Immature natural killer cell (primary cell): ENCODE measurements around the gene ZFYVE28. TPM values are rescaled to one million over a fixed set of nuclear protein-coding genes. Genes with fewer than 3 reads are reported as not detected.
A peak's percentile ranks its signal among the peaks of the same experiment; 100 is the strongest.

Source experiments
- DNase-seq, 3 donors: peaks; one replicate each; pipeline ENCODE4 v3.0.0; 2022; ENCODE audit warnings: mixed read lengths in 1 of 3
- H3K27ac Mint-ChIP-seq, 6 donors: one replicate each; pipeline ENCODE4 v1.8.0; 2020; ENCODE audit warnings: mixed read lengths in 6 of 6, mild to moderate bottlenecking in 5 of 6, inconsistent platforms in 4 of 6, moderate library complexity in 3 of 6
- H3K27me3 Mint-ChIP-seq, 3 donors: one replicate each; pipeline ENCODE4 v1.8.0; 2020 to 2021; ENCODE audit warnings: low read depth in 3 of 3, mild to moderate bottlenecking in 3 of 3, mixed read lengths in 3 of 3, moderate library complexity in 3 of 3, inconsistent platforms in 1 of 3
- H3K36me3 Mint-ChIP-seq, 3 donors: one replicate each; pipeline ENCODE4 v1.8.0; 2020; ENCODE audit warnings: mixed read lengths in 3 of 3, inconsistent platforms in 2 of 3, mild to moderate bottlenecking in 2 of 3
- H3K4me1 Mint-ChIP-seq, 2 donors: one replicate each; pipeline ENCODE4 v1.8.0; 2020; ENCODE audit warnings: inconsistent platforms in 2 of 2, mild to moderate bottlenecking in 2 of 2, mixed read lengths in 2 of 2, moderate library complexity in 1 of 2
- H3K4me3 Mint-ChIP-seq, 5 donors: one replicate each; pipeline ENCODE4 v1.8.0; 2020; ENCODE audit warnings: mild to moderate bottlenecking in 5 of 5, mixed read lengths in 5 of 5, inconsistent platforms in 3 of 5, moderate library complexity in 3 of 5
- H3K9me3 Mint-ChIP-seq, 6 donors: one replicate each; pipeline ENCODE4 v1.8.0; 2020; ENCODE audit warnings: mild to moderate bottlenecking in 6 of 6, mixed read lengths in 6 of 6, inconsistent platforms in 4 of 6, moderate library complexity in 3 of 6
- polyA plus RNA-seq, 3 donors: library from polyadenylated mRNA; unstranded; fragments of 300-500 nt; fragmentation: Illumina TruSeq; gene quantifications; one replicate each; pipeline ENCODE4 v1.2.3, GENCODE V29; 2021

ZFYVE28 gene
- polyA plus RNA-seq, 3 donors from 2014 or later: 11.9 to 17.5 (median 14.4) TPM

DNA sequence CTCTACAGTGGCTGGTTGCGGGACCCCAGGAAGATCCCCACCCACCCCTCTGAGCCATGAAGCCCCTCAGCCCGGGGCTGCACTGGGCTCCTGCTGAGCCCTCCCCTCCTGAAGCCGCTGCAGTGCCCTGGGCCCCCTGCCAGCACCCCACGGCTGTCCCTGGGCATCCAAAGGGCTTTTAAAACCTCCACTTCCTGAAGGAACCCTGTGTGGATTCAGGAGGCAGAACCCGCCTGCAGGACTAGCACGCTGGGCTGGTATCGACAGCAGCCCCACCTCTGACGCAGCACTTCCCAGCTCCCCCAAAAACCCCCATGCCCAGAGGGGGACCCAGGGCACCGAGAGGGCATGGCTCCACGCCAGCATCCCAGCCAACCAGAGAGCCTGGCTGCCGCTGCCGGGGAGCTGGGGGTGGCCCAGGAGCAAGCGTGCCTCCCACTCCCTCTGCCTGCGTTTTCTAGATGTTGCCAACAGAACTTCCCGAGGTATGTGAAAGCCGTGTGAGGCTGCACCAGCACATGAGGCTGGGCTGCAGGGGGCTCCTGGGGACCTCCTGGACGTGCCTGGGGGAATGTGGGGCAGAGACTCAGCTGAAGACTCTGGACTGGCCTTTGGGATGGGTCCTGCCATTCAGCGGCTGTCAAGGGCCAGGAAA, 162.8 kb downstream of the ZFYVE28 start:
- Mint-ChIP-seq H3K4me1 (peaks cover 8 to 19% of the 10 kb centered on the region in 2 donors), H3K9me3 (no peaks in the 10 kb centered on the region), H3K36me3 (peaks cover 5 to 12% (median 6%) of the 10 kb centered on the region in 3 donors), H3K27me3 (peaks cover 17 to 38% (median 26%) of the 10 kb centered on the region in 3 donors), H3K27ac (no peak overlapping the region), H3K4me3 (no peak overlapping the region)
- DNase-seq: no peak

DNA sequence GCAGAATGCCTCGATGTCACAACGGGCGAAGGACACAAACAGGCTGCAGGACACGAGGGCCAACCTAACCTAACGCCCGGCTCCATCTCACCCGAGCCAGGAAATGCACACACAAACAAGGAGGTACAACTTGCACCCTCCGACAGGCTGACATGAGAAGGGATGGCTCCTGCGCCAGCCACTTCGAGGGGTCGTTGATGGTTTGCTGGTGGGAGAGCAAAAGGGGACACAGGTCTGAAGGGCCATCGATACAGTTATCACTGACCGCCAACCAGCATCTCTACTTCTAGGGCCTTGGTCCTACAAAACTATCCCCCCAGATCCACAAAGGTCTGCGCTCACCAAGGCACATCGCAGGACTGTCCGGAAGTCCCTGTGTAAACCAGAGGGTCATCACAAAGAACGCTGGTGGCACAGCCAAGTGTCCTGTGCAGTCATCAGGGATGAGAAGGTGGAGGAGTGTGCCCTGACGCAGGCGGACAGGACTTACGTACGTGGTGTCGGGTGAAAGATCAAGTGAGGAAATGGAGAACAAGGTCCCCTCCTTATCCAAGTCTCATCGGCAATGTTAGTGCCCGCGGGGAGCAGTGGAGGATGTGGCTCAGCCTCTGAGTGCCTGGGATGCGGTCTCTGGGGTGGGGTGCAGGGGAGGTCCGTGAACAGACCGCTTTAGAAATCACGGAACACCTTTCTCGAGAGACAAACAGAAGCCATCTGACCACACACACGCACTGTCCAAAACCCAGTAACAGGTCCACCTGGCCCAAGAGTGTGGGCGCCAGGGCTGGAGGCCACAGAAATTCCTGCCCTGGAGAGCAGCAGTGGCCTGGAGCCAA, 163.6 kb downstream of the ZFYVE28 start:
- peak overlapping the region in 5 of 6 donors; percentile 32 to 67 (median 53) for H3K27ac Mint-ChIP-seq
- peaks cover 8 to 15% of the 10 kb centered on the region in 2 donors for H3K4me1 Mint-ChIP-seq
- H3K27me3 Mint-ChIP-seq: peaks cover 17 to 38% (median 32%) of the 10 kb centered on the region in 3 donors
- H3K36me3 Mint-ChIP-seq: peaks cover 5 to 12% (median 6%) of the 10 kb centered on the region in 3 donors
- no peak for DNase-seq
- H3K9me3 Mint-ChIP-seq: no peaks in the 10 kb centered on the region
- H3K4me3 Mint-ChIP-seq: no peak overlapping the region

DNA sequence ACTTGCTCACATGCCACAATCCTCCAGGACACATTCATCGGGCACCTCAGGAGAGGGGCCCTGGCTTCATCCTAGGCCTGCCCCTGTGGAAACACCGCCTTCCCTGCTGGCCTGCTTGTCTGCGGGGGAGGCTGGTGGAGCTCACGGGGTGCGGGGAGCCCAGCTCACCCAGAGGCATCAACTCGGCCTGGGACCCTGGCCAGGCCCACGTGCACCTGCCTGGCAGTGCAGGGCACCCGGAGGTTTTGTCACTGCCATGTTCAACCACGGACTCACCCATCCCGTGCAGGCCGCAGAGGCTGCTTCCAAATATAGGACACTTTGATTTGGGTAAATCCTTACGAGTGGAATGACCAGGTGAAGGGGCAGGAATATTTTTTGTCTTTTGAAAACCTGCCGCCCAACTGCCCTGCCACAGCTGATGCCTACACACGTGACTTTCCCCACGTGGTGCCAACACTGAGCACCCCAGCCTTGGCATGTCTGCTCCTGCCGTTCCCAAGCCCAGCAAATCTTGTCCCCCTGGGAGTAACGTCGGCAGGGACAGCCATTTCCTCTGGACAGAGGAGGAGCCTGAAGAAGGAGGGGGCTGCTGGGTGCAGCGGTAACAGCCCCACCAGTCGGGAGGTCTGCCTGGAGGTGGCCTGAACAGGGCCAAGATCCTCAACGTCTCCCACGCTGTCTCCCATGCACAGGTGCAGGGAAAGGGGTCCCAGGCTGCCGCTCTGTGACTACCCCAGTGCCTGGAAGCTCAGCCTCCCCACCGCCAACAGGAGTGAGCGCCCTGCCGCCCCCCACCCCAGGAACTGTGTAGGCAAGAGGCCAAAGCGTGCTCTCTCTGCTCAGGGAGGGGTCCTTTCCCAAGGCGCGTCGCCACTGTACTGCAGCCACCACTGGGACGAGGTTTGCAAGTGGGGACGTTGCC, 165.0 kb downstream of the ZFYVE28 start:
- Mint-ChIP-seq H3K9me3 (no peaks in the 10 kb centered on the region), H3K27me3 (peaks cover 17 to 38% (median 32%) of the 10 kb centered on the region in 3 donors), H3K4me3 (no peak overlapping the region), H3K4me1 (peaks cover 8 to 15% of the 10 kb centered on the region in 2 donors), H3K36me3 (peaks cover 5 to 12% (median 6%) of the 10 kb centered on the region in 3 donors), H3K27ac (peak overlapping the region in 3 of 6 donors; percentile 10 to 72 (median 55))
- DNase-seq: no peak

DNA sequence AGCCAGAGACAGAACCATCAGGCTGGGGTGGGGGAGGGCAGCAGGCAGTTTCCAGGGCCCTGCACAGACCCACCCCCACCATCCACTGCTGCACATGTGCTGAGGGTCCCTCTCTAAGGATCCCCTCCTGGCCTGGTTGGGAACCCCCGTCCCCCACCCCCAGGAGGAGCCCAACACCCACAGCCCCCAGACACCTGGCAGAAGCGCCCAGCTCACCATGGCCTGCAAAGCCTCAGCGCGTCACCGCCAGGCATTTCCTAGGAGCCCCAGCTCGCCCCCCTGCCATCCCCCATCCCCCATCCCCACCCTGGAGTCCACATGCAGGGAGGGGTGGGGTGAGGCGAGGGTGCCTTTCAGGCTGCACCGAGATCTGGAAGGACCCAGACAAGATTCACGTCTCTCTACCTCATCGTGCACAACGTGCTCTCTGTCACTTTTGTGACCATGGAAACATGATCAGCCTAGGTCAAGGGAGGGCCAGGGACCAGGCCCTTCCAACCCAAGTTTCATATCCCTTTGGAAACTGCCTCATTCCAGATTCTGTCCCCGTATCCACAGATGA, 165.8 kb downstream of the ZFYVE28 start:
- Mint-ChIP-seq H3K4me3 (no peak overlapping the region), H3K36me3 (peaks cover 5 to 12% (median 6%) of the 10 kb centered on the region in 3 donors), H3K9me3 (no peaks in the 10 kb centered on the region), H3K27me3 (peaks cover 17 to 37% (median 33%) of the 10 kb centered on the region in 3 donors), H3K27ac (peak overlapping the region in 3 of 6 donors; percentile 10 to 72 (median 55)), H3K4me1 (peaks cover 8 to 15% of the 10 kb centered on the region in 2 donors)
- no peak for DNase-seq

DNA sequence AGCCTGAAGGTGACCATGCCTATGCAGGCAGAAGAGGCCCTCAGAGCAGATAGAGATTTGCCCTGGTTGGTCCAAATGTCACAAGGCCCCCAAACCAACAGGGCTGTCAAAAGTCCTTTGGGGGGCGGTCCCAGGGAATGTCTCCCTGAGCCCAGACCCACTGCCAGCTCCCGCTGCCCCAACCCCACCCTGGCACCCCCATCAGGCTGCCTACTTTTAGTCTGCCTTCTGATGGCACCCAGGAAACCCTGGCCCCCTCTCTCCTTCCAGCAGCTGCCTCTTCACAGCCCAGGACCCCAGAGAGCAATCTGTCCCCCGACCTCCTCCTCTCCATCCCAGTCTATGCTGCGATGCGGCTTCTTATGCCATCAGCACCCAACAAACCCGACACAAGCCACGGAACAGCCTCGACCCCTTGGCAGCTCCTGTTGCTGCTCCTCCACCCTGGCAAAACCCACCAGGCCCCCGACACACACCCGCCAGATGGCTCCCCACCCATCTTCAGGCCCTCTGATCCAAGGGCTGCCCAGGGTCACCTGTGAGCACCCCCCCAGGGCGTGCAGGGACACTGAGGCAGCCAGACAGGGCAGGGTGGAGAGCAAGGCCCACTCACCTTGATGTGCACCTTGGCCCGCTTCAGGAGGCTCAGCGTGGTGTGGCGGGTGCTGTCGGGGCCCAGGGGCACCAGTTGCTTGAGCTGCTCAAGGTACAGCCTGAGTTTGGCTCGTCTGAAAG, 166.5 kb downstream of the ZFYVE28 start:
- DNase-seq: no peak
- Mint-ChIP-seq H3K36me3 (peaks cover 5 to 12% (median 6%) of the 10 kb centered on the region in 3 donors), H3K4me3 (peak overlapping the region in 1 of 5 donors; percentile 33), H3K27ac (no peak overlapping the region), H3K9me3 (no peaks in the 10 kb centered on the region), H3K27me3 (peaks cover 17 to 37% (median 32%) of the 10 kb centered on the region in 3 donors), H3K4me1 (peaks cover 8 to 15% of the 10 kb centered on the region in 2 donors)

DNA sequence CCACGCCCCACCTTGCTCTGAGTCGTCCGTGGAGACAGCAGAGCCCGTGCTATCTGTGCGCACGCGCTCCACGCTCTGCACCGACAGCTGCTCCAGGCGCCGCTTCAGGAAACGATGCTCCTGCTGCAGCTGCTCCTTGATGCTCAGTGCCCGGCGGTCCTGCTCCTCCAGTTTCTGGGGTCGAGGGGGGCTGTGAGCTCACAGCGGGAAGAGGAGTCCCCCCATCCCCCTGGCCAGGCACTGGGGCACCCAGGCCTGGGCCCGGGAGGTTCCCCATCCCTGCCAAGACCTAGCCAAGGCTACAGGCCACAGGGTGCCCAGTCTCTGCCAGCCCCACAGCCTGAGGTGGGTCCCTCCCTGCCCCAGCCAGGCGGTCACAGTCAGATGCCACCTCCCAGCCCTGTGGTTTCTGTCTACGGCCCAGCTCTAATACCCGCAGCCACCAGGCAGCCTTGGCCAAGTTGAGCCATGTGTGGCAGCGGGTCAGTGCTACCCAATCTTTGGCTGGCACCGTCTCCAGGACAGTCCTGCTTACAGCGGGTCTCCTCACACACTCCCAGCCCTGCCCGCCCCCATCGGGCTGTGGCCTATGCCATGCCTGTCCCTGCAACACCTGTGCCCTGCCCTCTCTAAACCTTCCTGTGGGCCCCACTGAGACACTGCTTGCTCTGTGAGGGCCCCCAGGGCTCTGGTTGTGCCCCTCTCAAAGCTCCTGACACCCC, 167.2 kb downstream of the ZFYVE28 start:
- Mint-ChIP-seq H3K9me3 (no peaks in the 10 kb centered on the region), H3K4me1 (peaks cover 8 to 15% of the 10 kb centered on the region in 2 donors), H3K36me3 (peaks cover 5 to 12% (median 6%) of the 10 kb centered on the region in 3 donors), H3K4me3 (peak overlapping the region in 1 of 5 donors; percentile 33), H3K27ac (no peak overlapping the region), H3K27me3 (peaks cover 17 to 37% (median 30%) of the 10 kb centered on the region in 3 donors)
- DNase-seq: no peak

DNA sequence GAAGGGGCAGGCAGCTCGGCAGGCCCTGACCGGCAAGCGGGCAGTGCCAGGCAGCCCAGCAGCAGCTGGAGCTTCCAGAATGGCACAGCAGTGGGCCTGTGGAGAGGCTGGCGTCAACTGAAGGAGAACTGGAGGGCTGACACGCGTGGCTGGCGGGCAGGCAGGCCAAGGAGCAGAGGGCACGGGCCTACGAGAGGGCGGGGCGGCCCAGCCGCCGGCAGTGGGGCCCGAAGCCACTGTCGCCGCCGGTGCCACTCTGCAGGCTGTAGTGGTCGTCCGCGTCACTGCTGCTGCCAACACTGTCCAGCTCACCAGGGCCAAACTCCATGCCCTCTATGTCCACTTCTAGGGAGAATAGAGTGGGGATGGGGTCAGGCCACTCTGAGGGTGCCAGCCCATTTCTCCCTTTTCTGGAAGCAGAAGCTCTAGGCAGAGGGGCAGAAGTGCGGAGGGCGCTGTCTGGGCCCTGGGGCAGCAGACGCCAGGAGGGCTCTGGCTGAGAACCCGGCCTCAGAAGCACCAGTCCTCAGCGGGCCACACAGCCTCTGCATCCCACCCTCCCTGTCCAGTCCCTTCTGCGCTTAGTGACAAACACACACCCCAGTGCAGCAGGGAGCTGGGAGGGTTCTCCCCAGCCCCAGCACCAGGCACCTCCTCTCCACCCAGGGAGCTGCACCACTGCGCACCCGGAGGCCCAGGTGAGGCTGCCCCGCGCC, 167.9 kb downstream of the ZFYVE28 start:
- Mint-ChIP-seq H3K27me3 (peaks cover 17 to 35% (median 30%) of the 10 kb centered on the region in 3 donors), H3K4me3 (no peak overlapping the region), H3K27ac (no peak overlapping the region), H3K9me3 (no peaks in the 10 kb centered on the region), H3K4me1 (peaks cover 10 to 16% of the 10 kb centered on the region in 2 donors), H3K36me3 (peaks cover 5 to 12% (median 6%) of the 10 kb centered on the region in 3 donors)
- no peak for DNase-seq

DNA sequence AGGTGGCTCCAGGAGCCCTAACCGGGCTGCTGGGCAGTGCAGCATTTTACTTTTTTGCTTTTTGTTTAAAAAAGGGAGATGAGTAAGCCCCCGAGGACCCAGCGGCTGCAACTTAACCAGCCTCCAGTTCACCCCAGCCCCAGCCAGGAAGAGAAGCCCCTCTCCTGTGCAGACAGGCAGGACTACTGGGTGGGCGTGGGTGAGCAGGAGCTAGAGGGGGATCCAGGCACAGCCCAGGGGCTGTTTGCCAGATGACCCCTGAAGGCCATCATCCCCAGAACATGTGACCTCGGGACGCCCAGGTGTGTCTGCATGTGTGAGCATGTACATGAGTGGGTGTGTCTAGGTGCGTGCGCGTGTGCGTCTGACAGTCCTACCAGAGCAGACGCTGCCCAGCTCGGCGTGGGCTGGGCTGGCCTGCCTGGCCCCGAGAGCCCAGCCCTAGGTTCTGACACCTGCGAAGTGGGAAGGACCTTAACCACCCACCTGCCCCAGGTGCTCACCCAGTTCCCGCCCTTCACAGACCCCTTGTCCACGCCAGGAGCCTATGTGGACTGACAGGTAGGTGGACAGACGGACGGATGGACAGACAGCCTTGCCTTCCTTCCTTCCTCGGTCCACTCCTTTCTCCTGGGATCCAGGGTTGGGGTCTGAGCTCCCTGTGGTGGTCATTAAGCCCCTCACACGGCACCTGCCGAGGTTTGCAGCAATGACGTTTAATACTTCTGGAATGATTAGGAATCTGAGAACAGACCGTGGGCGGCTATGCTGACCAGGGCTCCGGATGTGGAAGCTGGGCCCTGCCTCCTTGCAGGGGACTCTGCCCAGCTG, 168.7 kb downstream of the ZFYVE28 start:
- Mint-ChIP-seq H3K36me3 (peaks cover 5 to 10% (median 6%) of the 10 kb centered on the region in 3 donors), H3K27me3 (peaks cover 13 to 30% (median 28%) of the 10 kb centered on the region in 3 donors), H3K27ac (peak overlapping the region in 1 of 6 donors; percentile 34), H3K4me3 (no peak overlapping the region), H3K9me3 (no peaks in the 10 kb centered on the region), H3K4me1 (peaks cover 13 to 16% of the 10 kb centered on the region in 2 donors)
- DNase-seq: no peak

DNA sequence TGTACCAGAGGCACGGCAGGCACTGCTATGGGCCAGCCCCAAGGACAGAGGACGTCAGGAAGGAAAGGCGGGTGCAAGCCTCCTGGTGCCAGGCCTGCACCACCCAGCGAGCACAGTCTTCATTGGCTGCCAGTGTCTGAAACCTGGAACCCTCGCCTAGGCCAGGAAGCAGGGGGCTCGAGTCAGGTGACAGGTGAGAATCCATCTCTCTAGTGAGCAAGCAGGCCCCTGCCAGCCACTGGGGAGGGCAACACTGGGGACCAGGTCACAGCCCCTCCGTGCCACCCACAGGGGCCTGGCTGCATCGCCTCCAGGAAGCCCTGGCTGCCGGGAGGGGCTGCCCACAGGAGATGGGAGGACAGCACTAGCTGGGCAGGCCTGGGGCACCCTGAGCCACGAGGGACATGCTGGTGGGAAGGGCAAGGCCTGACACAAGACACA, 169.6 kb downstream of the ZFYVE28 start:
- DNase-seq: no peak
- Mint-ChIP-seq H3K9me3 (no peaks in the 10 kb centered on the region), H3K4me1 (peaks cover 7 to 16% of the 10 kb centered on the region in 2 donors), H3K27ac (peak overlapping the region in 1 of 6 donors; percentile 58), H3K4me3 (no peak overlapping the region), H3K36me3 (peaks cover 0 to under 1% (median 0%) of the 10 kb centered on the region in 3 donors), H3K27me3 (peaks cover 10 to 28% (median 26%) of the 10 kb centered on the region in 3 donors)

DNA sequence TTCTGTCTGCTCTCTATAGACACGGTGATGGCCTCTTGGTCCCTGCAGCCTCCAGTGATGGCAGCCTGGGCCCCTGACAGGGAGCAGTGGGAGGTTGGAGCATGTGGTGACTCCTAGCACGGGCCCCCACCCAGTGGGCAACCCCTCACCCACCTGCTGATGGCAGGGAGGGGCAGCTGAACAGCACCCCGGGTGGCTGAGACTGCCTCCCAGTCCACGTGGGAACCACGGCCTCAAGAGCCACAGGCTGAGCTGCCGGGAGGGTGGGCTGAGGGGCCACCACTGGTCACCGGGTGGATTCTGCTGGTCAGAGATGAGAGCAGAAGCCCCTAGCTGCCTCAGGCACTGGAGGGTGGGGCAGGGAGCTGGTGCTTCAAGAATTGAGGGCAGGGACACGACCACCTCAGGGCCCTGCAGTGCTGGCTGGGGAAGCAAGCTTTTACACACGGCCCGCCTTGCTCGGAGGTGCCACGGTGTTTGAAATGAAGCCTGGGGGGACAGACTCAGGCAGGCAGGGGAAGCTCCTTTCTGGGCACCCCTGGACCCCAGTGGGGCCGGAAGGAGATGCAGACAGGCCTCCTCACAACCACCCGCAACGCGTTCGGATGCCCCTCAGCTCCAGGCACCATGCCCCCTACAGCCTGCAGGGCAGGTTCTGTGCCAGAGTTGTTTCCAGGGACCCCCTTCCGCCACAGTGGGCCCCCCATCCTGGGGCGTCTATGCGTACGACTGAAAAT, 170.2 kb downstream of the ZFYVE28 start:
- Mint-ChIP-seq H3K4me3 (no peak overlapping the region), H3K9me3 (no peaks in the 10 kb centered on the region), H3K27me3 (peaks cover 10 to 28% (median 23%) of the 10 kb centered on the region in 3 donors), H3K36me3 (no peaks in the 10 kb centered on the region), H3K4me1 (peaks cover 11 to 22% of the 10 kb centered on the region in 2 donors), H3K27ac (peak overlapping the region in 1 of 6 donors; percentile 17)
- DNase-seq: no peak
